Stimulated activated CD8-positive, alpha-beta memory T cell treated with anti-CD3 and anti-CD28 coated beads, Interleukin-12 subunit alpha, Interleukin-12 subunit beta, amount 100 ng/mL, for 1 hour (primary cell): ENCODE results near the gene PHC2.
A peak's percentile ranks its signal among the peaks of the same experiment; 100 is the strongest.
"Not testable (repeated sequence)": the region's sequence is repeated elsewhere in the genome, so short reads cannot be mapped to it uniquely, and the experiment has no call there.

Experiments used
- DNase-seq: peaks from one replicate; pipeline ENCODE4 v3.0.0-alpha.2; 2020; ENCODE audit warnings: low read depth

Gene PHC2

GRCh38 chr1:33314416-33314815, 116.5 kb downstream of the PHC2 start:
- DNase-seq: no peak

- no peak for DNase-seq
These were observed 118.5 kb downstream of the PHC2 start for GRCh38 chr1:33312413-33312749.

GRCh38 chr1:33311706-33312412, 119.0 kb downstream of the PHC2 start:
- DNase-seq: no peak

GRCh38 chr1:33310702-33311101, 120.2 kb downstream of the PHC2 start:
- no peak for DNase-seq

GRCh38 chr1:33309351-33309750, 121.5 kb downstream of the PHC2 start:
- DNase-seq: not testable (repeated sequence)

- no peak for DNase-seq
These were observed 123.4 kb downstream of the PHC2 start for GRCh38 chr1:33307494-33307864.

GRCh38 chr1:33306653-33307493, 124.0 kb downstream of the PHC2 start:
- DNase-seq: no peak

GRCh38 chr1:33305816-33306652, 124.9 kb downstream of the PHC2 start:
- DNase-seq: no peak

- DNase-seq: no peak
These were observed 125.9 kb downstream of the PHC2 start for GRCh38 chr1:33305016-33305415.

GRCh38 chr1:33302325-33302724, 128.6 kb downstream of the PHC2 start:
- no peak for DNase-seq

- DNase-seq: no peak
These were observed 129.5 kb downstream of the PHC2 start for GRCh38 chr1:33301273-33301984.

- no peak for DNase-seq
These were observed 130.2 kb downstream of the PHC2 start for GRCh38 chr1:33300673-33301072.

GRCh38 chr1:33299461-33300155, 131.3 kb downstream of the PHC2 start:
- no peak for DNase-seq

- peak; percentile 16 for DNase-seq
These were observed 132.1 kb downstream of the PHC2 start for GRCh38 chr1:33298623-33299277.

- no peak for DNase-seq
These were observed 132.8 kb downstream of the PHC2 start for GRCh38 chr1:33297911-33298622.

- no peak for DNase-seq
These were observed 134.1 kb downstream of the PHC2 start for GRCh38 chr1:33296824-33297223.

- no peak for DNase-seq
These were observed 134.8 kb downstream of the PHC2 start for GRCh38 chr1:33296082-33296458.

- peak; percentile 80 for DNase-seq
These were observed 135.3 kb downstream of the PHC2 start for GRCh38 chr1:33295450-33296081.

- DNase-seq: no peak
These were observed 135.9 kb downstream of the PHC2 start for GRCh38 chr1:33295023-33295422.
